Endothelial cell of umbilical vein (primary cell): ENCODE results near the gene DSC1. TPM values are rescaled to one million over a fixed set of nuclear protein-coding genes. Genes with fewer than 3 reads are reported as not detected.

Source experiments
- BruUV-seq: library from RNA; stranded (reverse); fragments of 400-500 nt; replicated peaks from 2 replicates; lab custom pipeline; 2021; lab: Mats Ljungman, UMichigan
- CTCF ChIA-PET: fragments of 300-600, 350-600 bp; sonication (Branson Sonifier 250); formaldehyde crosslinking; loops from one replicate; lab custom pipeline; 2021; ENCODE audit warnings: antibody characterized with exemption, inconsistent platforms; lab: Charles Lee
- POLR2A ChIA-PET: fragments of 300-600, 350-600 bp; sonication (Branson Sonifier 250); formaldehyde crosslinking; loops from one replicate; lab custom pipeline; 2021; ENCODE audit warnings: antibody characterized with exemption, inconsistent platforms; lab: Charles Lee
- DNase-seq: peaks from one replicate; pipeline ENCODE4 v3.0.0-alpha.2; 2011; ENCODE audit warnings: low read depth, low spot score
- FAIRE-seq: peaks from 2 replicates; lab custom pipeline; 2011; peaks lifted over from hg19 to GRCh38; lab: Jason Lieb, UNC
- H2AFZ ChIP-seq: 2 replicates; pipeline ENCODE4 v1.6.0; 2012; ENCODE audit warnings: low read depth, low read length, control low read depth, inconsistent platforms
- H3K27ac ChIP-seq: 2 replicates; pipeline ENCODE4 v1.5.1; 2011; ENCODE audit warnings: low read depth, mild to moderate bottlenecking, control low read depth, low read length, moderate library complexity; ENCODE audit not compliant: insufficient read depth
- H3K27me3 ChIP-seq, 2 experiments: 2 replicates each; pipeline versions ENCODE4 v1.6.0 to v1.6.1; 2011; ENCODE audit warnings: low read length in 2 of 2, mixed read lengths in 1 of 2; ENCODE audit not compliant: control insufficient read depth in 2 of 2, insufficient read depth in 2 of 2
- H3K36me3 ChIP-seq, 2 experiments: 2 replicates in 1 of 2; 3 replicates in 1 of 2; pipeline ENCODE4 v1.5.1; 2011; ENCODE audit warnings: low read length in 2 of 2, mild to moderate bottlenecking in 1 of 2, moderate library complexity in 1 of 2; ENCODE audit not compliant: control insufficient read depth in 2 of 2, insufficient read depth in 2 of 2; ENCODE audit errors: extremely low read depth in 1 of 2
- H3K4me1 ChIP-seq: 3 replicates; pipeline ENCODE4 v1.5.1; 2011; ENCODE audit warnings: mild to moderate bottlenecking, low read length; ENCODE audit not compliant: control insufficient read depth, insufficient read depth; ENCODE audit errors: extremely low read depth
- H3K4me2 ChIP-seq: 2 replicates; pipeline ENCODE4 v1.6.1; 2011; ENCODE audit warnings: low read length, control low read depth, mixed read lengths; ENCODE audit not compliant: insufficient read depth
- H3K4me3 ChIP-seq, 3 experiments: fragments of 200-600 bp in 1 of 3; sonication (generic), shearing (Covaris generic) in 1 of 3; replicated peaks in 1 of 3; 2 replicates each; pipeline ENCODE4 v1.5.1; 2011 to 2016; ENCODE audit warnings: control low read depth in 3 of 3, low read length in 3 of 3, mild to moderate bottlenecking in 2 of 3, inconsistent platforms in 1 of 3, low read depth in 1 of 3, moderate library complexity in 1 of 3; ENCODE audit not compliant: insufficient read depth in 1 of 3
- H3K79me2 ChIP-seq: 2 replicates; pipeline ENCODE4 v1.6.0; 2012; ENCODE audit warnings: low read length, inconsistent platforms; ENCODE audit not compliant: control insufficient read depth, insufficient read depth
- H3K9ac ChIP-seq: replicated peaks from 2 replicates; pipeline ENCODE3; 2011; ENCODE audit warnings: low read length, control low read depth; ENCODE audit not compliant: insufficient read depth; ENCODE audit errors: extremely low read depth
- H3K9me1 ChIP-seq: replicated peaks from 3 replicates; pipeline ENCODE4 v1.6.0; 2011; ENCODE audit warnings: mild to moderate bottlenecking, low read length; ENCODE audit not compliant: control insufficient read depth, insufficient read depth; ENCODE audit errors: extremely low read depth
- H3K9me3 ChIP-seq: replicated peaks from 2 replicates; pipeline ENCODE4 v1.5.1; 2012; ENCODE audit warnings: low read length, inconsistent platforms; ENCODE audit not compliant: control insufficient read depth, insufficient read depth
- H4K20me1 ChIP-seq: replicated peaks from 2 replicates; pipeline ENCODE3; 2011; ENCODE audit warnings: mild to moderate bottlenecking, low read length; ENCODE audit not compliant: control insufficient read depth, insufficient read depth; ENCODE audit errors: extremely low read depth
- EZH2 ChIP-seq: IDR thresholded peaks from 2 replicates; pipeline ENCODE4 v1.6.1; 2012; ENCODE audit warnings: borderline replicate concordance, low read depth, mild to moderate bottlenecking, moderate library complexity, low read length, inconsistent platforms; ENCODE audit not compliant: severe bottlenecking
- FOS ChIP-seq: IDR thresholded peaks from 2 replicates; pipeline ENCODE4 v1.6.1; 2011; ENCODE audit warnings: mild to moderate bottlenecking, low read length, moderate library complexity, borderline replicate concordance; ENCODE audit not compliant: insufficient read depth
- GATA2 ChIP-seq: IDR thresholded peaks from 2 replicates; pipeline ENCODE4 v1.7.0; 2011; ENCODE audit warnings: low read depth, mild to moderate bottlenecking, moderate library complexity, mixed read lengths, low read length; ENCODE audit not compliant: insufficient read length, insufficient read depth
- JUN ChIP-seq: IDR thresholded peaks from 2 replicates; pipeline ENCODE4 v1.6.1; 2011; ENCODE audit warnings: borderline replicate concordance, low read depth; ENCODE audit not compliant: insufficient read length, insufficient read depth
- MYC ChIP-seq: IDR thresholded peaks from one replicate; pipeline ENCODE4 v1.6.1; 2011; ENCODE audit warnings: mild to moderate bottlenecking, low read depth, low read length
- POLR2A ChIP-seq: IDR thresholded peaks from 2 replicates; pipeline ENCODE4 v1.6.1; 2012; ENCODE audit warnings: low read depth, mild to moderate bottlenecking, control low read depth, low read length
- POLR2AphosphoS5 ChIP-seq: IDR thresholded peaks from 2 replicates; pipeline ENCODE4 v1.6.1; 2012; ENCODE audit warnings: low read depth, mild to moderate bottlenecking, control low read depth, low read length, moderate library complexity; ENCODE audit not compliant: insufficient read depth
- dilution Hi-C: fragments of 300-500 bp; cut with MboI; formaldehyde crosslinking; loops from one replicate; pipeline ENCODE4 v1.15.0; 2019; ENCODE audit warnings: low sequenced_read_pairs; ENCODE audit not compliant: extremely low pct_ligation_motif_present
- intact Hi-C: fragments of 100-400 bp; cut with micrococcal nuclease; formaldehyde crosslinking; loops from one replicate; pipeline ENCODE4 v1.10.0; 2022
- polyA plus RNA-seq, 4 experiments: library from polyadenylated mRNA; depleted of rRNA in 3 of 4; stranded (reverse) in 3 of 4; unstranded in 1 of 4; fragments of >200 nt; gene quantifications; 2 replicates each; pipeline versions ENCODE4 v1.2.1 to v1.2.3, GENCODE V29; 2011 to 2012; ENCODE audit warnings: missing spikeins in 1 of 4
- total RNA-seq: library from RNA; stranded (reverse); gene quantifications from 2 replicates; pipeline ENCODE4 v1.2.3, GENCODE V29; 2021
- TF ChIP-seq, protein P1 (sequence below), 2 donors: IDR thresholded peaks; 1 replicate in 1 of 2; 2 replicates in 1 of 2; pipeline ENCODE4 v1.5.1; 2011; ENCODE audit warnings: low read length in 2 of 2, mild to moderate bottlenecking in 2 of 2, moderate library complexity in 2 of 2, control low read depth in 1 of 2, inconsistent platforms in 1 of 2, low read depth in 1 of 2; ENCODE audit not compliant: insufficient read depth in 1 of 2; ENCODE audit errors: extremely low read depth in 1 of 2
- TF ChIP-seq, protein P2 (sequence below): IDR thresholded peaks from 2 replicates; pipeline ENCODE4 v1.6.1; 2011; ENCODE audit not compliant: insufficient read depth, insufficient read length

Gene DSC1
- total and polyA plus RNA-seq, 2 donors (not counting 3 experiments of a cell fraction or from before 2014, with no cell fraction given): not detected

DNA sequence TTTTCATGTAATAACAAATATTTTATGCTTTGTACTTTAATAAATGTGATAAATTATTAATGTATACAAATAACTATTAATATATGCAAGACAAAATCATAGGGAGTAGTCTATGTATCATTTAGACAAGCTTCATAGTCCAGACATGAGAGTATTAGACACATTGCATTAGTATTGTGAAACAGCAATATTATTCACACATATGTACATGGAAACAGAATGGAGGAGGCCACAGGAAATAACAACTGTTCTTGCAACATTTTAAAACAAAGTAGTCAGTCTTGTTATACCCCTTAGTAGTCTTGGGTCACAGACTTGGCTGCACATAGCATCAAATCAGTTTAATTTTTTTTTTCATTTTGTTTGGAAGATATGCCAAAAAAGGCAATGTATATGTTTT is 15.8 kb downstream of the DSC1 start:
- TF ChIP-seq, protein P1, sequence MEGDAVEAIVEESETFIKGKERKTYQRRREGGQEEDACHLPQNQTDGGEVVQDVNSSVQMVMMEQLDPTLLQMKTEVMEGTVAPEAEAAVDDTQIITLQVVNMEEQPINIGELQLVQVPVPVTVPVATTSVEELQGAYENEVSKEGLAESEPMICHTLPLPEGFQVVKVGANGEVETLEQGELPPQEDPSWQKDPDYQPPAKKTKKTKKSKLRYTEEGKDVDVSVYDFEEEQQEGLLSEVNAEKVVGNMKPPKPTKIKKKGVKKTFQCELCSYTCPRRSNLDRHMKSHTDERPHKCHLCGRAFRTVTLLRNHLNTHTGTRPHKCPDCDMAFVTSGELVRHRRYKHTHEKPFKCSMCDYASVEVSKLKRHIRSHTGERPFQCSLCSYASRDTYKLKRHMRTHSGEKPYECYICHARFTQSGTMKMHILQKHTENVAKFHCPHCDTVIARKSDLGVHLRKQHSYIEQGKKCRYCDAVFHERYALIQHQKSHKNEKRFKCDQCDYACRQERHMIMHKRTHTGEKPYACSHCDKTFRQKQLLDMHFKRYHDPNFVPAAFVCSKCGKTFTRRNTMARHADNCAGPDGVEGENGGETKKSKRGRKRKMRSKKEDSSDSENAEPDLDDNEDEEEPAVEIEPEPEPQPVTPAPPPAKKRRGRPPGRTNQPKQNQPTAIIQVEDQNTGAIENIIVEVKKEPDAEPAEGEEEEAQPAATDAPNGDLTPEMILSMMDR (IDR thresholded peaks at IDR 0.05; ENCODE audit: extremely low read depth in 1 of 2, insufficient read depth in 1 of 2, low read depth in 1 of 2, low read length in 2 of 2): no peak
- no peak for TF ChIP-seq MYC
- TF ChIP-seq EZH2: no peak
- no peak for TF ChIP-seq GATA2
- TF ChIP-seq POLR2AphosphoS5: no peak
- no peak for TF ChIP-seq JUN
- no peak for TF ChIP-seq POLR2A
- TF ChIP-seq, protein P2, sequence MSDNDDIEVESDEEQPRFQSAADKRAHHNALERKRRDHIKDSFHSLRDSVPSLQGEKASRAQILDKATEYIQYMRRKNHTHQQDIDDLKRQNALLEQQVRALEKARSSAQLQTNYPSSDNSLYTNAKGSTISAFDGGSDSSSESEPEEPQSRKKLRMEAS: no peak
- no peak for TF ChIP-seq FOS
- H3K4me3 ChIP-seq: no peak overlapping the region
- H3K4me1 ChIP-seq: no peaks in the 10 kb centered on the region
- no peaks in the 10 kb centered on the region for H3K79me2 ChIP-seq
- no peaks in the 10 kb centered on the region for H3K9me3 ChIP-seq
- H3K9me1 ChIP-seq: no peaks in the 10 kb centered on the region
- no peak overlapping the region for H2AFZ ChIP-seq
- no peaks in the 10 kb centered on the region for H3K27me3 ChIP-seq
- no TSS peak for BruUV-seq
- ChIA-PET CTCF (no interaction called here), POLR2A (no interaction called here)
- H4K20me1 ChIP-seq: no peaks in the 10 kb centered on the region
- FAIRE-seq (no peak), DNase-seq (no peak)
- H3K27ac ChIP-seq: no peak overlapping the region
- H3K4me2 ChIP-seq: no peak overlapping the region
- dilution Hi-C loops (no loop called here), intact Hi-C loops (no loop called here)
- H3K9ac ChIP-seq: no peak overlapping the region
- no peaks in the 10 kb centered on the region for H3K36me3 ChIP-seq
